IPS-18c (cell line): ENCODE measurements around the gene TMC1.

Experiments used
- H3K4me3 ChIP-seq: 2 replicates; pipeline ENCODE4 v1.7.0; 2013; ENCODE audit warnings: low read depth, mild to moderate bottlenecking, low read length, moderate library complexity; ENCODE audit not compliant: insufficient read depth
- H3K9me3 ChIP-seq: one replicate; pipeline ENCODE4 v1.6.1; 2013; ENCODE audit warnings: mild to moderate bottlenecking, low read length, moderate library complexity; ENCODE audit not compliant: control insufficient read depth, insufficient read depth

Gene TMC1

DNA sequence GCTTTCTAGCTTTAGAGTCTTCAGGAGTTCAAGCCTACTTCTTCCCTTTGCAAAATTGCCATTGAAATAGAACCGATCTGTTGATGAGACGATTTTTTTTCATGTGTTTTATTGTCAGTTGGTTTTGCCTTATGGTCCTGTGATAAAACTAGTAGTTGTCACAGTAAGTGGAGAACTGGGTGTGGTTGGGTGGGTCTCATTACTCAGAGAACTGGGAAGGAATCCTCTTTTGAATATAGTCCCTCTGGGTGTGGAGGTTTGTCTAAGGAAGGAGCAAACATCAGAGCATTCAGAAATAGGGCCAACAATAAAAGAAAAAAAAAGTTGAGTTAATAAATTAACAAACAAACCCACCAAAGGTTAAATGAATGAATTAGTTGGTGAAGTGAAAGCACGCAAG is 362.5 kb downstream of the TMC1 start:
- Histone ChIP-seq H3K4me3 (no peak overlapping the region), H3K9me3 (peaks cover 6% of the 10 kb centered on the region)

DNA sequence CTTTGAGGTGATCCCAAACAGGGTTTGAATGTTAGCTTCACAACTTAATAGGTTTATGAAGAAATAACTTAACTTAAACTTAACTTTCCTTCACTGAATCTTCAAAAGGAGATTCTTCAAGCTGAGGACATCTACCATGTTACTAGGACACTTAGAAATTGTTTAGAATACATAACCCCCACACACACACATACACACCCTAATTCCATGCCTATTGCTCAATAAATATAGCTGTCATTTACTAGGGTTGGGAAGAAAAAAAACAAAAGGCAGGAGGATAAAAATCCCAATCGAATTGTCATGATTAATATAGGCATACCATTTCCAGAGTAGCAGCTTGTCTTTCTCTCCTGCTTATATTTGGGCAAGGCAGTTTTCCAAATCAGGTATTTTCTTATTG is 363.1 kb downstream of the TMC1 start:
- H3K4me3 ChIP-seq, result no peak overlapping the region
- H3K9me3 ChIP-seq, result peaks cover 6% of the 10 kb centered on the region
